Upper lobe of left lung (tissue), 6 donors: ENCODE measurements around the gene MRC2. TPM values are rescaled to one million over a fixed set of nuclear protein-coding genes. Genes with fewer than 3 reads are reported as not detected.
"Not testable (repeated sequence)": the region's sequence is repeated elsewhere in the genome, so short reads cannot be mapped to it uniquely, and the experiment has no call there.

Experiments used
- ATAC-seq, 2 donors: fragments of 200-7000 bp; cut with Tn5 transposase; one replicate each; pipeline ENCODE4 v1.9.1; 2022; ENCODE audit warnings: mild to moderate bottlenecking in 2 of 2, moderate library complexity in 2 of 2; ENCODE audit not compliant: low FRiP score in 2 of 2
- DNase-seq, 2 donors: peaks; one replicate each; pipeline ENCODE4 v3.0.0-alpha.2; 2019 to 2020
- H3K27ac ChIP-seq, 4 donors: fragments of 200-600 bp; sonication (generic); one replicate each; pipeline ENCODE4 v1.5.1; 2016 to 2019
- H3K27me3 ChIP-seq, 4 donors: fragments of 200-600 bp; sonication (generic); one replicate each; pipeline ENCODE4 v1.5.1; 2017 to 2019
- H3K36me3 ChIP-seq, 4 donors: fragments of 200-600 bp; sonication (generic); one replicate each; pipeline ENCODE4 v1.5.1; 2016 to 2019
- H3K4me1 ChIP-seq, 4 donors: fragments of 200-600 bp; sonication (generic); one replicate each; pipeline ENCODE4 v1.5.1; 2018 to 2019
- H3K4me3 ChIP-seq, 4 donors: fragments of 200-600 bp; sonication (generic); one replicate each; pipeline ENCODE4 v1.5.1; 2017 to 2019; ENCODE audit warnings: mild to moderate bottlenecking in 2 of 4, moderate library complexity in 1 of 4
- H3K9me3 ChIP-seq, 4 donors: fragments of 200-600 bp; sonication (generic); one replicate each; pipeline ENCODE4 v1.5.1; 2018 to 2019
- CTCF ChIP-seq, 6 experiments: fragments of 450-650 bp in 4 of 6; fragments of 200-600 bp in 2 of 6; sonication (generic) in 2 of 6; IDR thresholded peaks; one replicate each; pipeline ENCODE4 v1.5.1; 2016 to 2019; ENCODE audit warnings: antibody characterized with exemption in 6 of 6
- EP300 ChIP-seq, 4 donors: sonication (generic); formaldehyde crosslinking; IDR thresholded peaks; one replicate each; pipeline ENCODE4 v1.5.1; 2017; ENCODE audit warnings: antibody characterized with exemption in 4 of 4, control low read depth in 2 of 4
- POLR2A ChIP-seq, 4 donors: fragments of 450-650 bp; IDR thresholded peaks; one replicate each; pipeline ENCODE4 v1.5.1; 2016 to 2017; ENCODE audit warnings: antibody characterized with exemption in 4 of 4, mild to moderate bottlenecking in 2 of 4
- POLR2AphosphoS5 ChIP-seq, 2 donors: sonication (generic); formaldehyde crosslinking; IDR thresholded peaks; one replicate each; pipeline ENCODE4 v1.5.1; 2017; ENCODE audit warnings: antibody characterized with exemption in 2 of 2
- WGBS, 2 donors: methylation state at CpG; one replicate each; pipeline ENCODE4 v1.1.5; 2017 to 2018; 5-methylcytosine and 5-hydroxymethylcytosine counted together
- total RNA-seq, 6 donors: library from RNA; depleted of rRNA in 4 of 6; stranded (reverse); fragments of >200 nt in 4 of 6; gene quantifications; one replicate each; pipeline versions ENCODE4 v1.1.0 to v1.2.1, GENCODE V29; 2016 to 2021
- donor health status: DM: no; HTN: no; CAD: no; lungs with moderate emphysema.
- donor health status: DM: no; HTN: yes; CAD: no; lungs with severe emphysema.

MRC2 gene
- total RNA-seq, 6 donors from 2014 or later: 32.1 to 185 (median 116) TPM

GRCh38 chr17:62605588-62605987, 21.9 kb upstream of the MRC2 start:
- no peak overlapping the region for H3K27ac ChIP-seq
- no peak overlapping the region for H3K4me3 ChIP-seq
- peaks cover 0 to 10% (median 0%) of the 10 kb centered on the region in 4 donors for H3K4me1 ChIP-seq
- no peaks in the 10 kb centered on the region for H3K27me3 ChIP-seq
- 97 to 98% methylated on average over 7 of the region's 7 CpGs for WGBS, 2 donors
- no peaks in the 10 kb centered on the region for H3K9me3 ChIP-seq
- ATAC-seq: no peak
- TF ChIP-seq CTCF (IDR thresholded peaks at IDR 0.05): no peak
- no peak for TF ChIP-seq POLR2AphosphoS5 (IDR thresholded peaks at IDR 0.05)
- TF ChIP-seq POLR2A (IDR thresholded peaks at IDR 0.05): no peak
- TF ChIP-seq EP300 (IDR thresholded peaks at IDR 0.05): no peak
- DNase-seq: no peak
- H3K36me3 ChIP-seq: peaks cover 17 to 96% (median 49%) of the 10 kb centered on the region in 4 donors

- Histone ChIP-seq H3K9me3 (no peaks in the 10 kb centered on the region), H3K36me3 (peaks cover 23 to 94% (median 55%) of the 10 kb centered on the region in 4 donors), H3K27me3 (no peaks in the 10 kb centered on the region), H3K27ac (no peak overlapping the region), H3K4me1 (no peaks in the 10 kb centered on the region), H3K4me3 (no peak overlapping the region)
- DNase-seq: no peak
- 87 to 90% methylated on average over 5 of the region's 5 CpGs for WGBS, 2 donors
- ATAC-seq: no peak
- TF ChIP-seq EP300 (IDR thresholded peaks at IDR 0.05) (no peak), CTCF (IDR thresholded peaks at IDR 0.05) (no peak), POLR2A (IDR thresholded peaks at IDR 0.05) (no peak), POLR2AphosphoS5 (IDR thresholded peaks at IDR 0.05) (no peak)
These were observed 16.2 kb upstream of the MRC2 start for GRCh38 chr17:62611292-62611691.

GRCh38 chr17:62611728-62612127, 15.7 kb upstream of the MRC2 start:
- Histone ChIP-seq H3K27ac (no peak overlapping the region), H3K27me3 (no peaks in the 10 kb centered on the region), H3K36me3 (peaks cover 19 to 92% (median 53%) of the 10 kb centered on the region in 4 donors), H3K4me1 (no peaks in the 10 kb centered on the region), H3K9me3 (no peaks in the 10 kb centered on the region), H3K4me3 (no peak overlapping the region)
- ATAC-seq (peak in 1 of 2 donors; percentile 43), DNase-seq (no peak)
- TF ChIP-seq CTCF (IDR thresholded peaks at IDR 0.05) (no peak), EP300 (IDR thresholded peaks at IDR 0.05) (no peak), POLR2A (IDR thresholded peaks at IDR 0.05) (no peak), POLR2AphosphoS5 (IDR thresholded peaks at IDR 0.05) (no peak)
- WGBS, 2 donors: 66 to 71% methylated on average over 8 of the region's 8 CpGs

GRCh38 chr17:62612289-62612688, 15.2 kb upstream of the MRC2 start:
- ATAC-seq: peak in 1 of 2 donors; percentile 39
- not testable (repeated sequence) for H3K9me3 ChIP-seq, H3K27ac ChIP-seq, H3K27me3 ChIP-seq, DNase-seq, H3K4me1 ChIP-seq, H3K4me3 ChIP-seq
- peaks cover 19 to 86% (median 51%) of the 10 kb centered on the region in 4 donors for H3K36me3 ChIP-seq
- 87 to 94% methylated on average over 9 to 12 of the region's 12 CpGs for WGBS, 2 donors

GRCh38 chr17:62613095-62613494, 14.4 kb upstream of the MRC2 start:
- ATAC-seq: peak in 1 of 2 donors; percentile 62
- not testable (repeated sequence) for DNase-seq, H3K27me3 ChIP-seq, H3K9me3 ChIP-seq, H3K4me3 ChIP-seq, H3K27ac ChIP-seq, H3K4me1 ChIP-seq
- WGBS, 2 donors: 90 to 96% methylated on average over 4 of the region's 4 CpGs
- peaks cover 19 to 78% (median 46%) of the 10 kb centered on the region in 4 donors for H3K36me3 ChIP-seq

GRCh38 chr17:62614142-62614541, 13.3 kb upstream of the MRC2 start:
- 74 to 80% methylated on average over 6 of the region's 6 CpGs for WGBS, 2 donors
- TF ChIP-seq POLR2A (IDR thresholded peaks at IDR 0.05) (no peak), EP300 (IDR thresholded peaks at IDR 0.05) (no peak), CTCF (IDR thresholded peaks at IDR 0.05) (no peak), POLR2AphosphoS5 (IDR thresholded peaks at IDR 0.05) (no peak)
- Histone ChIP-seq H3K27ac (no peak overlapping the region), H3K27me3 (no peaks in the 10 kb centered on the region), H3K4me1 (peaks cover 0 to 8% (median 4%) of the 10 kb centered on the region in 4 donors), H3K4me3 (no peak overlapping the region), H3K9me3 (no peaks in the 10 kb centered on the region), H3K36me3 (peaks cover 15 to 67% (median 39%) of the 10 kb centered on the region in 4 donors)
- DNase-seq (no peak), ATAC-seq (peak in 1 of 2 donors; percentile 3)
